Stimulated activated CD4-positive, alpha-beta T cell treated with anti-CD3 and anti-CD28 coated beads, Interleukin-15, amount 100 ng/mL, for 24 hours (primary cell): ENCODE measurements around the gene KRTAP5-4.
"Not testable (repeated sequence)": the region's sequence is repeated elsewhere in the genome, so short reads cannot be mapped to it uniquely, and the experiment has no call there.

ENCODE experiments used
- DNase-seq: peaks from one replicate; pipeline ENCODE4 v3.0.0-alpha.2; 2020

The KRTAP5-4 gene

GRCh38 chr11:1636291-1636950, 14.5 kb upstream of the KRTAP5-4 start:
- DNase-seq = no peak

- no peak for DNase-seq
Measured at GRCh38 chr11:1633864-1634263, 11.9 kb upstream of the KRTAP5-4 start.

GRCh38 chr11:1632053-1632714, 10.2 kb upstream of the KRTAP5-4 start:
- no peak for DNase-seq

GRCh38 chr11:1631066-1631568, 9.2 kb upstream of the KRTAP5-4 start:
- DNase-seq = no peak

- DNase-seq = no peak
Measured at GRCh38 chr11:1630271-1630670, 8.3 kb upstream of the KRTAP5-4 start.

- no peak for DNase-seq
Measured at GRCh38 chr11:1629326-1630185, 7.6 kb upstream of the KRTAP5-4 start, which contains the start of gene KRTAP5-5. Gene KRTAP5-5 (plus strand): TSS chr11:1629775. CDS start chr11:1629841, 66 bp downstream.

- peak; percentile 75 for DNase-seq
Measured at GRCh38 chr11:1628506-1629325, 6.8 kb upstream of the KRTAP5-4 start.

GRCh38 chr11:1625541-1625940, 3.6 kb upstream of the KRTAP5-4 start:
- no peak for DNase-seq

GRCh38 chr11:1624621-1625020, 2.7 kb upstream of the KRTAP5-4 start:
- no peak for DNase-seq

GRCh38 chr11:1623716-1624115, 1.8 kb upstream of the KRTAP5-4 start:
- DNase-seq = no peak

- DNase-seq = peak; percentile 16
Measured at GRCh38 chr11:1619449-1619848, 2.5 kb downstream of the KRTAP5-4 start.

GRCh38 chr11:1618231-1618630, 3.7 kb downstream of the KRTAP5-4 start:
- no peak for DNase-seq

- DNase-seq = no peak
Measured at GRCh38 chr11:1608363-1608762, 13.6 kb downstream of the KRTAP5-4 start, which contains the start of gene KRTAP5-3. Gene KRTAP5-3 (minus strand): TSS chr11:1608463. CDS start chr11:1608385, 78 bp downstream.

- DNase-seq = not testable (repeated sequence)
Measured at GRCh38 chr11:1607901-1608300, 14.0 kb downstream of the KRTAP5-4 start.

GRCh38 chr11:1607156-1607845, 14.6 kb downstream of the KRTAP5-4 start:
- DNase-seq = not testable (repeated sequence)

GRCh38 chr11:1605923-1606322, 16.0 kb downstream of the KRTAP5-4 start:
- peak; percentile 25 for DNase-seq

GRCh38 chr11:1604711-1605110, 17.2 kb downstream of the KRTAP5-4 start:
- no peak for DNase-seq

GRCh38 chr11:1604181-1604580, 17.8 kb downstream of the KRTAP5-4 start:
- DNase-seq = no peak

- no peak for DNase-seq
Measured at GRCh38 chr11:1603629-1604028, 18.3 kb downstream of the KRTAP5-4 start.

GRCh38 chr11:1601663-1602062, 20.3 kb downstream of the KRTAP5-4 start:
- not testable (repeated sequence) for DNase-seq

- DNase-seq = no peak
Measured at GRCh38 chr11:1600626-1601025, 21.3 kb downstream of the KRTAP5-4 start.

- no peak for DNase-seq
Measured at GRCh38 chr11:1598816-1599215, 23.1 kb downstream of the KRTAP5-4 start.
